Neural progenitor cell (in vitro differentiated cells): ENCODE data around the gene LRRC52. TPM values are rescaled to one million over a fixed set of nuclear protein-coding genes. Genes with fewer than 3 reads are reported as not detected.

Experiments used
- DNase-seq: peaks from one replicate; pipeline ENCODE4 v3.0.0-alpha.2; 2016; ENCODE audit warnings: low spot score
- H2AFZ ChIP-seq: fragments of 200-600 bp; sonication (generic); replicated peaks from 2 replicates; pipeline ENCODE4 v1.6.1; 2016; ENCODE audit warnings: antibody characterized with exemption
- H3F3A ChIP-seq: fragments of 200-600 bp; sonication (generic); 2 replicates; pipeline ENCODE4 v1.6.1; 2016; ENCODE audit warnings: antibody characterized with exemption, low read depth
- H3K27ac ChIP-seq: fragments of 200-600 bp; sonication (generic); 2 replicates; pipeline ENCODE4 v1.5.1; 2016; ENCODE audit warnings: mild to moderate bottlenecking
- H3K27me3 ChIP-seq: fragments of 200-600 bp; sonication (generic); 2 replicates; pipeline ENCODE4 v1.6.1; 2016; ENCODE audit warnings: mild to moderate bottlenecking, moderate library complexity
- H3K36me3 ChIP-seq: fragments of 200-600 bp; sonication (generic); 2 replicates; pipeline ENCODE4 v1.5.1; 2016
- H3K4me1 ChIP-seq: fragments of 200-600 bp; sonication (generic); 2 replicates; pipeline ENCODE4 v1.6.1; 2016; ENCODE audit warnings: mixed run types
- H3K4me2 ChIP-seq: fragments of 200-600 bp; sonication (generic); 2 replicates; pipeline ENCODE4 v1.6.1; 2016
- H3K4me3 ChIP-seq: fragments of 200-600 bp; sonication (generic); 2 replicates; pipeline ENCODE4 v1.5.1; 2016
- H3K79me2 ChIP-seq: fragments of 200-600 bp; sonication (generic); 2 replicates; pipeline ENCODE4 v1.6.1; 2016; ENCODE audit warnings: low read depth
- H3K9ac ChIP-seq: fragments of 200-600 bp; sonication (generic); 2 replicates; pipeline ENCODE4 v1.6.1; 2016
- H3K9me3 ChIP-seq: fragments of 200-600 bp; sonication (generic); 2 replicates; pipeline ENCODE4 v1.5.1; 2016; ENCODE audit warnings: low read depth
- H4K20me1 ChIP-seq: fragments of 200-600 bp; sonication (generic); 2 replicates; pipeline ENCODE4 v1.6.1; 2016; ENCODE audit warnings: low read depth
- H3K27ac Mint-ChIP-seq: 3 replicates; pipeline ENCODE4 v1.8.0; 2021; ENCODE audit warnings: mixed read lengths
- H3K27me3 Mint-ChIP-seq: 2 replicates; pipeline ENCODE4 v1.8.0; 2022; ENCODE audit warnings: low read depth, mild to moderate bottlenecking, inconsistent platforms, moderate library complexity, mixed read lengths; ENCODE audit not compliant: insufficient read depth
- H3K36me3 Mint-ChIP-seq: 3 replicates; pipeline ENCODE4 v1.8.0; 2021; ENCODE audit warnings: mixed read lengths
- H3K4me1 Mint-ChIP-seq: 3 replicates; pipeline ENCODE4 v1.8.0; 2021; ENCODE audit warnings: mixed read lengths
- H3K4me3 Mint-ChIP-seq: 3 replicates; pipeline ENCODE4 v1.8.0; 2021; ENCODE audit warnings: mild to moderate bottlenecking, moderate library complexity, mixed read lengths
- H3K9me3 Mint-ChIP-seq: 3 replicates; pipeline ENCODE4 v1.8.0; 2020; ENCODE audit warnings: mixed read lengths
- CTCF ChIP-seq: fragments of 200-600 bp; sonication (generic); IDR thresholded peaks from 2 replicates; pipeline ENCODE4 v1.5.1; 2017; ENCODE audit warnings: antibody characterized with exemption, mild to moderate bottlenecking
- EZH2 ChIP-seq: fragments of 200-600 bp; sonication (generic); IDR thresholded peaks from 2 replicates; pipeline ENCODE4 v1.6.1; 2017; ENCODE audit warnings: antibody characterized with exemption, mild to moderate bottlenecking, moderate library complexity
- EZH2phosphoT487 ChIP-seq: fragments of 200-600 bp; sonication (generic); IDR thresholded peaks from 2 replicates; pipeline ENCODE4 v1.6.1; 2017; ENCODE audit warnings: antibody characterized with exemption
- total RNA-seq: library from RNA; depleted of rRNA; stranded (reverse); fragments of >200 nt; gene quantifications from 2 replicates; pipeline ENCODE4 v1.2.3, GENCODE V29; 2015; ENCODE audit warnings: low replicate concordance

Gene LRRC52
- total RNA-seq, 1 donor from 2014 or later = not detected

GRCh38 chr1:165501970-165502348 is 41.8 kb upstream of the LRRC52 start:
- H3K4me1 Mint-ChIP-seq = no peaks in the 10 kb centered on the region

GRCh38 chr1:165507570-165507969 is 36.2 kb upstream of the LRRC52 start:
- Histone ChIP-seq H3F3A (no peaks in the 10 kb centered on the region), H3K9ac (no peak overlapping the region), H3K9me3 (no peaks in the 10 kb centered on the region), H3K4me1 (no peaks in the 10 kb centered on the region), H3K79me2 (no peaks in the 10 kb centered on the region), H3K27me3 (no peaks in the 10 kb centered on the region), H3K4me3 (no peak overlapping the region), H3K36me3 (no peaks in the 10 kb centered on the region), H4K20me1 (no peaks in the 10 kb centered on the region), H3K27ac (no peak overlapping the region), H3K4me2 (no peak overlapping the region), H2AFZ (no peak overlapping the region)
- H3K9me3 Mint-ChIP-seq = no peaks in the 10 kb centered on the region
- H3K27me3 Mint-ChIP-seq = peaks cover 5% of the 10 kb centered on the region
- no peaks in the 10 kb centered on the region for H3K36me3 Mint-ChIP-seq
- DNase-seq = no peak
- H3K4me3 Mint-ChIP-seq = no peak overlapping the region
- peaks cover under 1% of the 10 kb centered on the region for H3K4me1 Mint-ChIP-seq
- no peak overlapping the region for H3K27ac Mint-ChIP-seq
- TF ChIP-seq EZH2 (no peak), EZH2phosphoT487 (no peak), CTCF (no peak)

More at GRCh38 chr1:165501970-165502348, 41.8 kb upstream of the LRRC52 start:
- H3K4me2 ChIP-seq = no peak overlapping the region
- no peak for DNase-seq
- no peaks in the 10 kb centered on the region for H3K9me3 ChIP-seq
- no peak for TF ChIP-seq EZH2phosphoT487
- no peak for TF ChIP-seq EZH2
- no peak for TF ChIP-seq CTCF
- H3K9ac ChIP-seq = no peak overlapping the region
- H3K27me3 ChIP-seq = no peaks in the 10 kb centered on the region
- H3K36me3 ChIP-seq = no peaks in the 10 kb centered on the region
- no peaks in the 10 kb centered on the region for H3K79me2 ChIP-seq
- Mint-ChIP-seq H3K36me3 (no peaks in the 10 kb centered on the region), H3K4me3 (no peak overlapping the region), H3K27me3 (peaks cover 6% of the 10 kb centered on the region), H3K27ac (no peak overlapping the region), H3K9me3 (no peaks in the 10 kb centered on the region)
- H4K20me1 ChIP-seq = no peaks in the 10 kb centered on the region
- no peak overlapping the region for H3K27ac ChIP-seq
- no peak overlapping the region for H3K4me3 ChIP-seq
- no peak overlapping the region for H2AFZ ChIP-seq
- no peaks in the 10 kb centered on the region for H3K4me1 ChIP-seq
- no peaks in the 10 kb centered on the region for H3F3A ChIP-seq

- Mint-ChIP-seq H3K27me3 (peaks cover 3% of the 10 kb centered on the region), H3K27ac (no peak overlapping the region), H3K4me3 (no peak overlapping the region), H3K9me3 (no peaks in the 10 kb centered on the region), H3K4me1 (peaks cover 4% of the 10 kb centered on the region), H3K36me3 (no peaks in the 10 kb centered on the region)
- no peaks in the 10 kb centered on the region for H3K9me3 ChIP-seq
- no peaks in the 10 kb centered on the region for H3K4me1 ChIP-seq
- DNase-seq = no peak
- H3K36me3 ChIP-seq = no peaks in the 10 kb centered on the region
- TF ChIP-seq CTCF (no peak), EZH2phosphoT487 (no peak), EZH2 (no peak)
- H3K4me3 ChIP-seq = no peak overlapping the region
- no peaks in the 10 kb centered on the region for H4K20me1 ChIP-seq
- H3K9ac ChIP-seq = no peak overlapping the region
- no peaks in the 10 kb centered on the region for H3K27me3 ChIP-seq
- no peak overlapping the region for H3K4me2 ChIP-seq
- H3K27ac ChIP-seq = no peak overlapping the region
- no peaks in the 10 kb centered on the region for H3K79me2 ChIP-seq
- H2AFZ ChIP-seq = no peak overlapping the region
- no peaks in the 10 kb centered on the region for H3F3A ChIP-seq
Observed at GRCh38 chr1:165508291-165508690, 35.5 kb upstream of the LRRC52 start.

- H3K4me3 Mint-ChIP-seq = no peak overlapping the region
- no peaks in the 10 kb centered on the region for H3K79me2 ChIP-seq
- peaks cover 5% of the 10 kb centered on the region for H3K27me3 Mint-ChIP-seq
- peak; percentile 63 for DNase-seq
- no peaks in the 10 kb centered on the region for H3K36me3 Mint-ChIP-seq
- H3K4me3 ChIP-seq = no peak overlapping the region
- H3K27ac Mint-ChIP-seq = no peak overlapping the region
- no peaks in the 10 kb centered on the region for H3K9me3 ChIP-seq
- no peak overlapping the region for H3K27ac ChIP-seq
- no peak overlapping the region for H3K9ac ChIP-seq
- no peaks in the 10 kb centered on the region for H3K4me1 ChIP-seq
- H3K4me2 ChIP-seq = no peak overlapping the region
- TF ChIP-seq EZH2phosphoT487 (no peak), CTCF (no peak), EZH2 (no peak)
- no peaks in the 10 kb centered on the region for H3F3A ChIP-seq
- peak overlapping the region; percentile 57 for H2AFZ ChIP-seq
- no peaks in the 10 kb centered on the region for H3K27me3 ChIP-seq
- H3K4me1 Mint-ChIP-seq = peaks cover 4% of the 10 kb centered on the region
- H4K20me1 ChIP-seq = no peaks in the 10 kb centered on the region
- no peaks in the 10 kb centered on the region for H3K36me3 ChIP-seq
- no peaks in the 10 kb centered on the region for H3K9me3 Mint-ChIP-seq
Observed at GRCh38 chr1:165512816-165513215, 31.0 kb upstream of the LRRC52 start.
